SK-N-DZ (cell line): ENCODE data around the gene RFPL4A.

Experiments
- DNase-seq: peaks from one replicate; pipeline ENCODE4 v3.0.0-alpha.2; 2015; ENCODE audit warnings: low spot score

The RFPL4A gene

GRCh38 chr19:55802281-55802680 lies 43.4 kb downstream of the RFPL4A start:
- DNase-seq = no peak

GRCh38 chr19:55809381-55810058 lies 50.6 kb downstream of the RFPL4A start:
- DNase-seq = peak; percentile 67

- DNase-seq = no peak
Observed at GRCh38 chr19:55811340-55811739, 52.4 kb downstream of the RFPL4A start.

- no peak for DNase-seq
Observed at GRCh38 chr19:55812449-55812848, 53.6 kb downstream of the RFPL4A start.
